Measurements from ENCODE around the gene PFDN5.

Gene PFDN5

DNA sequence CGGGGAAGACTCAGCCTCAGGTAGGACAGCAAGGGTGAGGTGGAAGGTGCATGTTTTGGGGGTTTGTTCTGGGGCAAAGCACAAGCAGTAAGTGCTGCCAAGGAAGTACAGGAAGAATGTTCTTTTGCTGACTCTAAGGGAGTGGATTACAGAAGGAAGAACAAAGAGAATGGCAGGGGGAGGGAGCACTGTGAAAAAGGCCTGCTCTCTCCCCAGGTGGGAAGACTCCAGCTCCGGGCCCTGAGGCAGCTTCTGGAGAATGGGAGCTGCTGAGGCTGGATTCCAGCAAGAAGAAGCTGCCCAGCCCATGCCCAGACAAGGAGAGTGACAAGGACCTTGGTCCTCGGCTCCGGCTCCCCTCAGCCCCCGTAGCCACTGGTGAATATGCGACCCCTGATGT lies 7.0 kb upstream of the PFDN5 start:
- no peak for TF ChIP-seq CTCF (IDR thresholded peaks at IDR 0.05)

DNA sequence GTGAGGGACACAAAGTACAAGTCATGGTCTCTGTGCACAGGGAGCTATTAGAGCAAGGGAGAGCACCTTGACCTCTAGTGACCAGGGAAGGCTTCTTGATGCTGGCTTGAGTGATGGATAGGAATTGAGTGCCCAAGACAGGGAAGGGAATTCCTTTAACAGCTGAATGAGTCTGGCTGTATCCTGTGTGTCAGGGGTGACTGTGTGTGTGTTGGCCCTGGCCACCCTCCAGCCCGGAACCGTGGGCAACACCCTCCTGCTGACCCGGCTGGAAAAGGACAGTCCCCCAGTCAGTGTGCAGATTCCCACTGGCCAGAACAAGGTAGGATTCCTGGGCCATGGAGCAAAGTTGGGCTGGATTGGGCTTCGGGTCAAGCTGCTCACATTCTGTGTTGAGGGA lies 5.5 kb upstream of the PFDN5 start:
- no peak for TF ChIP-seq CTCF (IDR thresholded peaks at IDR 0.05)

- no peak for TF ChIP-seq CTCF (IDR thresholded peaks at IDR 0.05)
Observed at GRCh38 chr12:53290661-53291060, 4.7 kb upstream of the PFDN5 start.

DNA sequence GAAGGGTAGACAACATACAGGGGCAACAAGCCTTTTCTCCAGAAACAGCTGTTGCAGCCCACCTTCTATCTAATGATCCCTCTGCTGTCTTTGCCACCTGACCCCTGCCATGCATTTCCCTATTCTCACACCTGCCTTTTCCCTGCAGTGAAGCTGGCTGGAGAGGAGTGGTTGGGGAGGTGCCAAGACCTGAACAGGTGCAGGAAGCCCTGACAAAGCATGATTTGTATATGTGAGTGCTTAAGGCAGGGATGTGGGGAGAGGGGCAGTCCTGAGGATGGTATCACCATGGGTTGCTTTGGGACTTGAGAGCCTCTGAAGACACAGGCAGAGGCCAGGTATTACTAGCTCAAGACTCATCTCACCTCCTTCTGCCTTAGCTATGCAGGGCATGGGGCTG lies 2.9 kb upstream of the PFDN5 start:
- TF ChIP-seq CTCF (IDR thresholded peaks at IDR 0.05) = no peak

GRCh38 chr12:53295891-53296219 lies 513 bp downstream of the PFDN5 start:
- no peak for TF ChIP-seq CTCF (IDR thresholded peaks at IDR 0.05)

GRCh38 chr12:53298164-53298563 lies 2.8 kb downstream of the PFDN5 start:
- TF ChIP-seq CTCF (IDR thresholded peaks at IDR 0.05) = no peak

GRCh38 chr12:53299101-53299453 lies 3.7 kb downstream of the PFDN5 start:
- no peak for TF ChIP-seq CTCF (IDR thresholded peaks at IDR 0.05)

DNA sequence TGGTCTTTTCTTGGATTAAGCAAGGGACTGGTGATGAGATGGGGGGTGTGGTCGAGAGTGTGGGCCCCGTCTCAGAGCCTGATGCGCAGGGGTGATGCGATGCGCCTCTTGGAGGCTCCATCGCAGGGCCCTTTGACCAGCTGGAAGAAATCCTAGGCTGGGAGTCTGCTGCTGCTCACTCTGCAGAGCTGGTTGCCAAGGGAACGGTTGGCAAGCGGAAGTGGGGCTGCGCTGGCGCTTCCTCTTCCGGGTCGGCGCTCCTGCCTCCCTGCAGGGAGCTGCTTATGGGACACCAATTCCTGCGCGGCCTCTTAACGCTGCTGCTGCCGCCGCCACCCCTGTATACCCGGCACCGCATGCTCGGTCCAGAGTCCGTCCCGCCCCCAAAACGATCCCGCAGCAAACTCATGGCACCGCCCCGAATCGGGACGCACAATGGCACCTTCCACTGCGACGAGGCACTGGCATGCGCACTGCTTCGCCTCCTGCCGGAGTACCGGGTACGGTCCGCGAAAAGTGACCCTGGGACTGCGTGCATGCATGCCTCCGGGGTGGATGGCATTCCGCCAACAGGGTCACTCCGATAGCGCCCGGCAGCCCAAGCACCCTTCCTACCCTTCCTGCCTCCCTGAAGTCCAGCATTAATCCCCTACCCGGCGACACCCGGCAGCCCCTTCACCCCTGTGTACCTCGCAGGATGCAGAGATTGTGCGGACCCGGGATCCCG lies 4.3 kb downstream of the PFDN5 start, which contains the start of gene MYG1:
Gene MYG1 (plus strand): TSS at position 242 of the 727 bp plus-strand sequence. CDS start 43 bp downstream, at position 285.
- TF ChIP-seq CTCF (IDR thresholded peaks at IDR 0.05) = no peak
